C4-2B (cell line): ENCODE measurements around the gene MED16.

ENCODE experiments used
- H3K27ac ChIP-seq: fragments of 450-650 bp; 2 replicates; pipeline ENCODE4 v1.5.1; 2017
- ZFX ChIP-seq: fragments of 450-650 bp; IDR thresholded peaks from 2 replicates; pipeline ENCODE4 v1.6.1; 2017
- TF ChIP-seq, protein P1 (sequence below): fragments of 450-650 bp; conservative IDR thresholded peaks from 2 replicates; pipeline ENCODE4 v1.5.1; 2017; ENCODE audit warnings: mild to moderate bottlenecking

Gene MED16

DNA sequence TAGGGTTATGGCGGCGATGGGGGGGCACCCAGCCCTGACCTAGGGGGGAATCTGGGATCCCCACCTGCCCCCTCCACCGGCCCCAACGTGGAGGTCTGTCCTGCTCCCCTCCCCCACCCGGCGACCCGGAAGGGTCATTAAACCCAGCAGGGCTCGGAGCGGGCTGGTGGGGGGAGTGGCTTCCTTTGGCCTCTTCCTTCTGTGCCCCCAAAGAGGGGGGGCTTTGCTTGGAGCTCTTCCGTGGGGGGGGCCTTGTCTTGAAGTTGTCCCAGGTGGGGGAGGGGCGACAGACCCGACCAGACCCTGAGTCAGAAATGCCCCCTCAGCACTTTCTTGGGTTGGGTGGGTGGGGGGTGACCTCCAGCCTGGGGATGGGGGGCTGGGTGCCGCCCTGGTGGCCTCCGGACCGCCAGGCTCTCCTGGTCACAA is 34.4 kb upstream of the MED16 start:
- TF ChIP-seq, protein P1, sequence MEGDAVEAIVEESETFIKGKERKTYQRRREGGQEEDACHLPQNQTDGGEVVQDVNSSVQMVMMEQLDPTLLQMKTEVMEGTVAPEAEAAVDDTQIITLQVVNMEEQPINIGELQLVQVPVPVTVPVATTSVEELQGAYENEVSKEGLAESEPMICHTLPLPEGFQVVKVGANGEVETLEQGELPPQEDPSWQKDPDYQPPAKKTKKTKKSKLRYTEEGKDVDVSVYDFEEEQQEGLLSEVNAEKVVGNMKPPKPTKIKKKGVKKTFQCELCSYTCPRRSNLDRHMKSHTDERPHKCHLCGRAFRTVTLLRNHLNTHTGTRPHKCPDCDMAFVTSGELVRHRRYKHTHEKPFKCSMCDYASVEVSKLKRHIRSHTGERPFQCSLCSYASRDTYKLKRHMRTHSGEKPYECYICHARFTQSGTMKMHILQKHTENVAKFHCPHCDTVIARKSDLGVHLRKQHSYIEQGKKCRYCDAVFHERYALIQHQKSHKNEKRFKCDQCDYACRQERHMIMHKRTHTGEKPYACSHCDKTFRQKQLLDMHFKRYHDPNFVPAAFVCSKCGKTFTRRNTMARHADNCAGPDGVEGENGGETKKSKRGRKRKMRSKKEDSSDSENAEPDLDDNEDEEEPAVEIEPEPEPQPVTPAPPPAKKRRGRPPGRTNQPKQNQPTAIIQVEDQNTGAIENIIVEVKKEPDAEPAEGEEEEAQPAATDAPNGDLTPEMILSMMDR = no peak
- TF ChIP-seq ZFX = no peak
- no peak overlapping the region for H3K27ac ChIP-seq

DNA sequence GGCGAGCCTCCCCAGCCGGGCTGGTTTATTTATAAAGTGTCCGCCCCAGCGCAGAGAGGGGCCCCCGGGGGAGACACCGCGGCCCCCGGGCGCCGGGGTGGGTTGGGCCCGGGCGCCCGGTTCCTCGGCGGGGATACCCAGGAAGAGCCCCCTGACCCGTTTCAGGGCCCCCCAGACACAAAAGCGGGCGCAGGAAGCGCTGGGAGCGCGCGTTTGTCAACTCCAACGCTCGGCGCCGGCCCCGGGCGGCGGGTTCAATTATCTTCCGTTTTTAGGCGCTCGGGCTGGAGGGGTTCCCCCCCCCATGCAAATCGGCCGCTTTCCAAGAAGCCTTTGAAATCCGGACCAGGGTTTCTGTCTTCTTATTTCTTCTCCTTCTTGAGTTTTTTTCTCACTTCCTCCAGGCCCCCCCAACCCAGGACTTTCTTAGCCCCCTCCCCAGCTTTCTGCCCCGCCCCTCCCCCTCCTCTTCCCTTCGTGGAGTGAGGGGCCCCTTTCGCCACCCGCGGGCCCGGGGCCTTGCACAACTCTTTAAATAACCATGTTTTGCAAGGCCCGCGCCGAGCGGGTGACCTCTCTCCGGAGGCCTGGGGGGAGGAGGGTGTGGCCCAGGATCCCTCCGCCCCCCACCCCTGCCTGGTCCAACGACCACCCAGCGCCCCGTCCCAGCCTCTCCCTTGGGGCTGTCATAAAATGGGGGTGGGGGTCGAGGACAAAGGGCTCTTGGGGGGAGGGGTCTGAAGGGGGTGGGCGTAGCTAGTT is 33.8 kb upstream of the MED16 start:
- no peak for TF ChIP-seq ZFX
- TF ChIP-seq, protein P1 = no peak
- H3K27ac ChIP-seq = peak overlapping the region; percentile 91

DNA sequence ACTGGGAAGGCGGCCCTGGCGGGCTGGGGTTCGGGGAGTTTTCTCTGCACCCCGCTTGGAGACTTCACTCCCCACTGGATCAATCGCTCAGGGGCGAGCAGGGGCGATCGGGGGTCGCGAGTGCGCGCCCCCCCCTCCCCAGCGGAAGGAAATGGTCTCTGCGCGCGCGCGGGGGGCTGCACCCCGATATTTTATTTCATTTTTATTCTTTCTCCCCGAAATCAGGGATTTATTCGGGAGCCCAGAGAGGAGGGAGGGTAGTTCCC is 33.3 kb upstream of the MED16 start:
- H3K27ac ChIP-seq = peak overlapping the region; percentile 91
- TF ChIP-seq ZFX = no peak
- TF ChIP-seq, protein P1 = no peak

- peak within 1 kb of the TSS; percentile 91 for H3K27ac ChIP-seq
- TF ChIP-seq, protein P1 = no peak
- TF ChIP-seq ZFX = no peak
Observed at GRCh38 chr19:925526-926322, 32.7 kb upstream of the MED16 start, which contains the start of gene ARID3A. Gene ARID3A, plus strand, starts transcription at chr19:926035. Its CDS starts 3,494 bp downstream, at chr19:929529.

DNA sequence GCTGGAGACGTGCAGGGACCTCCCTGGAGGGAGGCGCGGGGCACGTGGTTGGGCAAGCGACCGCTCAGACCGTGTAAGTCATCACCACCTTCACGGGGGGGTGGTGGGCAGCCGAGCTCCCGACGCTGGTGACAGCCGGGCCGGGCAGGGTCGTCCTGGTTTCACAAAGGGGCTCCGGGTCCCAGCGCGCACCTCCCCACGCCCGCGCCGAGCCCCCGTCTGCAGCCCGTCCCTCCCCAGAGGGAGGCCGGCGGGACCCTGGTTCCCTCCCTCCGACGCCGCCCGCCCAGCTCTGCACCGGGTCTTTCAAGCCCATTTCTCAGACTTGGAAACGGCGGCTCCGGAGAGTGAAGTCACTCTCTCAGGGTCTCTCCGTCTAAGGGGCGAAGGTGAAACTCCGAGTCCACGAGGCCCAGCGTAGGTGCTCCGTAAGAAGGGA is 32.1 kb upstream of the MED16 start:
- peak overlapping the region; percentile 91 for H3K27ac ChIP-seq
- TF ChIP-seq ZFX = no peak
- TF ChIP-seq, protein P1 = no peak

DNA sequence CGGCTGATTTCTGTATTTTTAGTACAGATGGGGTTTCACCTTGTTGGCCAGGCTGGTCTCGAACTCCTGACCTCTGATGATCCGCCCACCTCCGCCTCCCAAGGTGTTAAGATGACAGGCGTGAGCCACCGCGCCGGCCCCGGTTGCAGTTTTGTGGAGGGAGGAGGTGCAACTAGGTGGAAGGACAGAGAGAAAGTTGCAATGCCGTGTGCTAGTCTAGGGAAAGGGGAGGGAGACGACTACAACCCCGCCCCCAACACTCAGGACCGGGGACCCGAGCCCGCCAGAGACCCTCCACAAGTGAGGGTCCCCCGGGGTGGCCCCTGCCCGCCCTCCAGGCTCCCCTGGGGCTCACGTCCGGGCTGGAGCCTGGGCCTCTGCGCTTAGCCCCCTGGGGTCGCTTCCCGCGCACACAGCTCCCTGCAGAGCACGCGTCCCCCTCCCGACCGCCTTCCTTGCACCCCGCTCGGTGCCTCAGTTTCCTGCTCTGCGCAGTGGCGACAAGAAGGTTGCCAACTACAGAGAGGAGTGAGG is 31.6 kb upstream of the MED16 start:
- H3K27ac ChIP-seq = peak overlapping the region; percentile 91
- no peak for TF ChIP-seq ZFX
- TF ChIP-seq, protein P1 = no peak
